Activated CD4-positive, alpha-beta T cell treated with anti-CD3 and anti-CD28 coated beads, Interleukin-2, amount 10 ng/mL, durations not matched to agents 24 days and 14 days (primary cell): ENCODE results near the gene P4HB. TPM values are rescaled to one million over a fixed set of nuclear protein-coding genes. Genes with fewer than 3 reads are reported as not detected.

Source experiments
- DNase-seq: peaks from one replicate; pipeline ENCODE4 v3.0.0; 2022
- H3K27ac Mint-ChIP-seq: one replicate; pipeline ENCODE4 v1.8.0; 2022; ENCODE audit warnings: mild to moderate bottlenecking, mixed read lengths
- H3K27me3 Mint-ChIP-seq: one replicate; pipeline ENCODE4 v1.8.0; 2022; ENCODE audit warnings: mixed read lengths
- H3K36me3 Mint-ChIP-seq: one replicate; pipeline ENCODE4 v1.8.0; 2022; ENCODE audit warnings: low read depth, mild to moderate bottlenecking, mixed read lengths
- H3K4me1 Mint-ChIP-seq: one replicate; pipeline ENCODE4 v1.8.0; 2021; ENCODE audit warnings: mixed read lengths
- H3K4me3 Mint-ChIP-seq: one replicate; pipeline ENCODE4 v1.8.0; 2022; ENCODE audit warnings: mild to moderate bottlenecking, moderate library complexity, mixed read lengths
- H3K9me3 Mint-ChIP-seq: one replicate; pipeline ENCODE4 v1.8.0; 2021; ENCODE audit warnings: mixed read lengths
- intact Hi-C: fragments of 100-400 bp; cut with micrococcal nuclease; formaldehyde crosslinking; loops from one replicate; pipeline ENCODE4 v1.15.1; 2023
- total RNA-seq: library from RNA; stranded (reverse); gene quantifications from 2 replicates; pipeline ENCODE4 v1.2.3, GENCODE V29; 2022

P4HB gene
- total RNA-seq, result 458 and 507 TPM in 2 replicates

- Mint-ChIP-seq H3K4me3 (peak within 1 kb of the TSS; percentile 96), H3K4me1 (peaks cover 43% of the 10 kb centered on the region), H3K27me3 (no peaks in the 10 kb centered on the region), H3K27ac (peak within 1 kb of the TSS; percentile 98), H3K9me3 (no peaks in the 10 kb centered on the region), H3K36me3 (peaks cover 59% of the 10 kb centered on the region)
- DNase-seq, result peak; percentile 80
- intact Hi-C loops, result loop anchor here (1.0 to 5.0 kb wide), 4 partner anchors 117 to 238 kb away; partner anchors contain the start of genes ASPSCR1, CENPX, FASN and LRRC45
Measured at GRCh38 chr17:81859906-81860755, at the start of gene P4HB. Gene P4HB, minus strand, starts transcription at chr17:81860535. Its CDS starts 64 bp downstream, at chr17:81860471.

GRCh38 chr17:81909231-81909630, 48.9 kb upstream of the P4HB start:
- peaks cover 26% of the 10 kb centered on the region for H3K36me3 Mint-ChIP-seq
- H3K27me3 Mint-ChIP-seq, result no peaks in the 10 kb centered on the region
- no peak overlapping the region for H3K27ac Mint-ChIP-seq
- peak overlapping the region; percentile 86 for H3K4me3 Mint-ChIP-seq
- intact Hi-C loops, result no loop called here
- DNase-seq, result no peak
- no peaks in the 10 kb centered on the region for H3K9me3 Mint-ChIP-seq
- H3K4me1 Mint-ChIP-seq, result peaks cover 6% of the 10 kb centered on the region

GRCh38 chr17:81908793-81909192, 48.5 kb upstream of the P4HB start:
- intact Hi-C loops, result no loop called here
- no peak overlapping the region for H3K27ac Mint-ChIP-seq
- H3K9me3 Mint-ChIP-seq, result no peaks in the 10 kb centered on the region
- peaks cover 25% of the 10 kb centered on the region for H3K36me3 Mint-ChIP-seq
- no peaks in the 10 kb centered on the region for H3K27me3 Mint-ChIP-seq
- peaks cover 6% of the 10 kb centered on the region for H3K4me1 Mint-ChIP-seq
- H3K4me3 Mint-ChIP-seq, result no peak overlapping the region
- no peak for DNase-seq

GRCh38 chr17:81907219-81908145, 47.1 kb upstream of the P4HB start:
- H3K27me3 Mint-ChIP-seq, result no peaks in the 10 kb centered on the region
- intact Hi-C loops, result no loop called here
- H3K4me1 Mint-ChIP-seq, result peaks cover 6% of the 10 kb centered on the region
- peaks cover 14% of the 10 kb centered on the region for H3K36me3 Mint-ChIP-seq
- H3K4me3 Mint-ChIP-seq, result no peak overlapping the region
- no peaks in the 10 kb centered on the region for H3K9me3 Mint-ChIP-seq
- H3K27ac Mint-ChIP-seq, result no peak overlapping the region
- DNase-seq, result no peak

- H3K27ac Mint-ChIP-seq, result no peak overlapping the region
- peaks cover 8% of the 10 kb centered on the region for H3K36me3 Mint-ChIP-seq
- intact Hi-C loops, result no loop called here
- H3K27me3 Mint-ChIP-seq, result no peaks in the 10 kb centered on the region
- H3K9me3 Mint-ChIP-seq, result no peaks in the 10 kb centered on the region
- no peak for DNase-seq
- H3K4me1 Mint-ChIP-seq, result peaks cover 4% of the 10 kb centered on the region
- H3K4me3 Mint-ChIP-seq, result no peak overlapping the region
Measured at GRCh38 chr17:81906476-81907218, 46.3 kb upstream of the P4HB start.

- no peak overlapping the region for H3K4me3 Mint-ChIP-seq
- intact Hi-C loops, result no loop called here
- H3K27me3 Mint-ChIP-seq, result peaks cover 4% of the 10 kb centered on the region
- H3K4me1 Mint-ChIP-seq, result peaks cover 6% of the 10 kb centered on the region
- H3K9me3 Mint-ChIP-seq, result no peaks in the 10 kb centered on the region
- no peak overlapping the region for H3K27ac Mint-ChIP-seq
- H3K36me3 Mint-ChIP-seq, result peaks cover 8% of the 10 kb centered on the region
- no peak for DNase-seq
Measured at GRCh38 chr17:81905993-81906392, 45.7 kb upstream of the P4HB start.

GRCh38 chr17:81905424-81905875, 45.1 kb upstream of the P4HB start:
- Mint-ChIP-seq H3K27me3 (peaks cover 7% of the 10 kb centered on the region), H3K4me1 (peaks cover 5% of the 10 kb centered on the region), H3K9me3 (no peaks in the 10 kb centered on the region), H3K27ac (no peak overlapping the region), H3K4me3 (no peak overlapping the region), H3K36me3 (peaks cover 11% of the 10 kb centered on the region)
- no peak for DNase-seq
- intact Hi-C loops, result no loop called here

- intact Hi-C loops, result no loop called here
- H3K9me3 Mint-ChIP-seq, result no peaks in the 10 kb centered on the region
- H3K27ac Mint-ChIP-seq, result no peak overlapping the region
- no peak for DNase-seq
- H3K27me3 Mint-ChIP-seq, result peaks cover 7% of the 10 kb centered on the region
- peaks cover 2% of the 10 kb centered on the region for H3K4me1 Mint-ChIP-seq
- H3K36me3 Mint-ChIP-seq, result peaks cover 17% of the 10 kb centered on the region
- H3K4me3 Mint-ChIP-seq, result no peak overlapping the region
Measured at GRCh38 chr17:81904600-81905423, 44.5 kb upstream of the P4HB start.

GRCh38 chr17:81903896-81904599, 43.7 kb upstream of the P4HB start:
- Mint-ChIP-seq H3K4me3 (no peak overlapping the region), H3K27me3 (peaks cover 7% of the 10 kb centered on the region), H3K36me3 (peaks cover 18% of the 10 kb centered on the region), H3K9me3 (no peaks in the 10 kb centered on the region), H3K4me1 (peaks cover 2% of the 10 kb centered on the region), H3K27ac (no peak overlapping the region)
- DNase-seq, result no peak
- intact Hi-C loops, result no loop called here

- intact Hi-C loops, result no loop called here
- Mint-ChIP-seq H3K4me3 (no peak overlapping the region), H3K36me3 (peaks cover 16% of the 10 kb centered on the region), H3K27ac (no peak overlapping the region), H3K4me1 (peaks cover 2% of the 10 kb centered on the region), H3K9me3 (no peaks in the 10 kb centered on the region), H3K27me3 (peaks cover 7% of the 10 kb centered on the region)
- no peak for DNase-seq
Measured at GRCh38 chr17:81903415-81903831, 43.1 kb upstream of the P4HB start.

- DNase-seq, result no peak
- Mint-ChIP-seq H3K4me3 (no peak overlapping the region), H3K27me3 (peaks cover 7% of the 10 kb centered on the region), H3K36me3 (peaks cover 18% of the 10 kb centered on the region), H3K27ac (no peak overlapping the region), H3K9me3 (no peaks in the 10 kb centered on the region), H3K4me1 (peaks cover 2% of the 10 kb centered on the region)
- intact Hi-C loops, result no loop called here
Measured at GRCh38 chr17:81902653-81903414, 42.5 kb upstream of the P4HB start.
